ENCODE measurements around the gene DCX.
"Not testable (repeated sequence)": the region's sequence is repeated elsewhere in the genome, so short reads cannot be mapped to it uniquely, and the experiment has no call there.

Gene DCX

DNA sequence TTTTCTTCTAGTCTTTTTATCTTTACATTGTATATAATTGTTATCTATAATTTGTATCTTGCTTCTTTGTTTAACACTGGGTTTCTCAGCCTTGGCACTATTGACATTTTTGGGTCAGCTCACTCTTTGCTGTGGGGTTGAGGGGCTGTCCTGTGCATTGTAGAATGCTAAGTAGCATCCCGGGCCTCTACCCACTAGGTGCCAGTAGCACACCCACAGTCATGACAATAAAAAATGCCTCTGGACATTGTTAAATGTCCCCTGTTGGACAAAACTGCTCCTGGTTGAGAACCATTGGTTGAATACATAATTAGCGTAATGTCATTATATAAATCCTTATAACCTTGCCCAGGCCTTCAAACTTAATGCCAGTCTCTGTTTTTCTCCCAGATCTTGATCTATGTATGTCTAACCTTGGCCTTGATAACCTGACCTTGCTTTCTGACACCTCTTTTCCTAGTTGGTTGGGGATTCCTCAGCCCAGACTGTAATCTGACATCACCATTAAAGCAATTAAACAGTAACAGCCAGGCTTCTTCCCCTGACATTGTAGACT, 46.1 kb downstream of the DCX start:
- no peak for DNase-seq (ENCODE audit: low spot score)

GRCh38 chrX:111363741-111364140, 48.3 kb downstream of the DCX start:
- no peak for DNase-seq (ENCODE audit: low spot score)

- no peak for DNase-seq (ENCODE audit: low spot score)
Observed at GRCh38 chrX:111361751-111362150, 50.2 kb downstream of the DCX start.

- no peak for DNase-seq (ENCODE audit: low spot score)
Observed at GRCh38 chrX:111360839-111361238, 51.2 kb downstream of the DCX start.

GRCh38 chrX:111355523-111356115, 56.4 kb downstream of the DCX start:
- DNase-seq (ENCODE audit: low spot score) = no peak

GRCh38 chrX:111354496-111354895, 57.5 kb downstream of the DCX start:
- DNase-seq (ENCODE audit: low spot score) = no peak

DNA sequence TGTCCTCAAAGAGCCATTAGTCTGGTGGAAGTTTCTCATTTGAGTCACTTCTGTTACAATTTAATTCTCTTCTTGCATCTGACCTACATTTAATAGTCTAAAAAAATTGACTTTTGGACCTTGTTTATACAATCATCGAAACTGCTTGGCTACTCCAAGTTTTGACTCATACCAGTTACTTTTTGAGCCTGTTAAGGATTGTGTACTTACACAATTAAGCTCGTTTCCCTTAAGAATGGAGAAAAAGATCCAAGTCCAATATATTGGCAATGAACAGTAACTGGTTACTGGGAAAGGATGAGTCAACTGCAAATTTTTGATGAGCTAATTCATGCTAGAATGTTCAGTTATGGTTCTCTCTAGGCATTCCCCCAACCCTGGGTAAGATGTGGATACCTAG, 58.2 kb downstream of the DCX start:
- DNase-seq (ENCODE audit: low spot score) = no peak

DNA sequence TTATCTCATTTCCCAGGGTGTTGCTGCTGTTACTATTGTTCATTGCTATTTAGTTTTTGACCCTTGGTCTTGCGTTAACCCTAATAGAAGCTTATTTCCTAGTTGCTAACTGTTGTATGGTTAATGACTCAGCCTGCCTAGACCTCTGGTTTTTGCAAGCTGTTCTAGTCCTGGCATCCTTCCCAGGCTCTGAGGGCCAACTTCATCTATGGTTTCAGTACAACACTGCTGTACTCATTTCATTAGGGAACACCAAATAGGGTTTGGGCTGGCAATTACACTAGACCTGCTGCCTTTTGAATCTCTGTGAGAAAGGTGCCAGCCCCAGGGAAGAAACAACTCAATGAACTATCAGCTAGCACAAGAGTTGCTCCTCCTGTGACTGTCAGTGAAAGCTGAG, 59.6 kb downstream of the DCX start:
- no peak for DNase-seq (ENCODE audit: low spot score)

DNA sequence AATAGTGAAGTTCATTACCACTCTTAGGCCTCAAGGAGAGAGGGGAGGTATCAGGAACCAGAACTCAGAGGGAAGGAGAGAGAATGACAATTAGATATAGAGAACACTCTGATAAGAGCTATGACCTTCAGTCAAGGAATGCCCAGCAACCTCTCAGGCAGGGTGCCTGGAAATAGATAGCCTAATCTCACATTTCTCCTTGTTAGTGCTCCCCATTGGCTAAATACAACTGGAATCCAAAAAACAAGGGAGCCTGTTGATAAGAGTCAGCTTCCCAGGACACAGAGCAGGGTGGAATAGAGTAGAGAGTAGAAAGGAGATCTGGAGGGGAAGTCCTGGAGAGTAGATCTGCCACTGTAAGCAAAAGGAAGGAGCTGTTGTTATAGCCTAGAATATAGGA, 62.1 kb downstream of the DCX start:
- no peak for DNase-seq (ENCODE audit: low spot score)

DNA sequence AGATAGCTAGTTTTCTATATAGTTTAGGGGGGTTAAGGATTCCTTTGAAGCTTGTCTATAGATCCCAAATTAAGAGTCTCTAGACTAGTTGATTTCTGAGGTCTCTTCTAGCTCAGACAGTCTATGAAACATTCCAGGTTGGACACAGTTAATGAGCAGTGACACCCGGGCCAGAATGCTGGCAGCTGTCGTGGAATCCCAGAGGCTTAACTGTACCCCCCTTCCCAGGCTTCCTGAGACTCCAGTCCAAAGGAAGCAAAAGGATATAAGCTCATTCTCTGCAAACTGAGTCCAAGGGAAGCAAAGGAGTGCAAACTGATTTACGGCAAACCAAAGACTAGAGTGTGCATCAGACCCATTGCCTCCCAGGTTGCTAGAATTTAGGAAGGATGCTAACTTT, 62.9 kb downstream of the DCX start:
- DNase-seq (ENCODE audit: low spot score) = no peak

DNA sequence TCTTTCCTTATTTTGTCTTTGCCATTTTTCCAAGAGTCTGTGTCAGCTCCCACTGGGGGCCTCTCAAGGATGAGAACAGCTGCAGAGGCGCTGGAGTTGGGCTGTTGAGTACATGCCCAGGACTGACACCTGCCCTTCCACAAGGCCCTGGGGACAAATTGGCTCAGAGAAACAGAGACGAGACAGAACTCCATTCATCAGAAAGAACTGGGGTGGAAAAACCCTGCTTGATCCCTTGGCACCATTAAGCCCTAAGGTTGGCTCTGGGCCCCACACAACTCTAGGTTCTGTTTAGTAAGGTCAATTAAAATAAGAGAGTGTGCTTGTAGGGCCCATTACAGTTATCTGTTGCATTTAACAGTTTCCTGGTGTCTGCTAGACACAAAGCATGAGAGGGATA, 63.6 kb downstream of the DCX start:
- DNase-seq (ENCODE audit: low spot score) = no peak

DNA sequence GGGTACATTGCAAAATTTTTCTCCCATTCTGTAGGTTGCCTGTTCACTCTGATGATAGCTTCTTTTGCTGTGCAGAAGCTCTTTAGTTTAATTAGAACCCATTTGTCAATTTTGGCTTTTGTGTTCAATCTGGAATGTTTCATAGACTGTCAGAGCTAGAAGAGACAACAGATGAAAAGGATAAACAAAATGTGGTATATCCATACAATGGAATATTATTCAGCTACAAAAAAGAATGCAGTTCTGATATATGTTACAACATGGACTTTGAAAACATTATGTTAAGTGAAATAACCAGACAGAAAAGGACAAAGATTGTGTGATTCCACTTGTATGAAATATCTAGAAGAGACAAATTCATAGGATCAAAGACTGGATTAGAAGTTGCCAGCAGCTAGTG, 65.8 kb downstream of the DCX start:
- DNase-seq (ENCODE audit: low spot score) = not testable (repeated sequence)

- DNase-seq (ENCODE audit: low spot score) = no peak
Observed at GRCh38 chrX:111340054-111340453, 71.9 kb downstream of the DCX start.

GRCh38 chrX:111339212-111339611, 72.8 kb downstream of the DCX start:
- no peak for DNase-seq (ENCODE audit: low spot score)

GRCh38 chrX:111338095-111338698, 73.8 kb downstream of the DCX start:
- no peak for DNase-seq (ENCODE audit: low spot score)

DNA sequence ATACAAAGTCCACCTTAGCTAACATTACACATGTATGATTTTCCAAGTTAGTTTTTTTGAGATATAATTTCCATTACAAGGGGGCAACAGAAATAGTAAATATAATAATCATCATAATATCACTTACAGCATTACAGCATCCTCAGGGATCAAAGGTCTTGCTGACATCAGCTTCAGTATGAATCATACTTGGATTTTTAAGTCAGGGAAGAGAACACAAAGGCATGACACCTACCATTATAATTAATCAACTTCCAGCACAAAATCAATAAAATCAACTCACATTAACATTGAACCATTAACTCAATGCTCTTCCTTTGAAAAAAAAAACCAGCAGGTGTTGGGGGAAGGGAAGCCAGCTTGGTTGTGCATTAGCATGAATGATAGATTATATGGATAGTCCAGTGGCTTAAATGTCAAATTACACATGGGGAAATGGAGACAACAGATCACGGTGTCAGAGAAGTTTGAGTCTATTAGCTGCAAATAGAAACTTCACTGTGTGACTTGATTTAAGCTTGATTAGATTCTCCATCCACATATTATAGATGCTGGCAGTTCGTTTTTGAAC, 74.8 kb downstream of the DCX start:
- no peak for DNase-seq (ENCODE audit: low spot score)

GRCh38 chrX:111336141-111336540, 75.9 kb downstream of the DCX start:
- DNase-seq (ENCODE audit: low spot score) = no peak

DNA sequence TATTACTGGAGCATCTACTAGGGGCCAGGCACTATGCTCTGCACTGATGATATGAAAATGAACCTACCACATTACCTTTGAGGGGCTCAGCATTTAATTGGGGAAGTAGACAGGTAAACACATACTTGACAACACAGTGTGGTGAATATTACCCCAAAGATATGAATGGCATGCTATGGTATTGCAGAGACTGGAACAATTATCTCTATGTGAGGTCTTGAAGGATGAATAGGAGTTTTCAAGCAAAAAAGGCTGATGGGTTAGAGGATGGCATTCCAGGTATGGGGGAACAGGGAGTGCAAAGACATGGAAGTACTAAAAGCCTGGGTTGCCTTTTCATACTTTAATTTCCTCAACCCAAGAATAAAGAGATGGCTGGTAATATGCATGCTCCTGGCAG, 82.6 kb downstream of the DCX start:
- no peak for DNase-seq (ENCODE audit: low spot score)

- DNase-seq (ENCODE audit: low spot score) = no peak
Observed at GRCh38 chrX:111328858-111329257, 83.1 kb downstream of the DCX start.

GRCh38 chrX:111322231-111322855, 89.6 kb downstream of the DCX start:
- DNase-seq (ENCODE audit: low spot score) = no peak

GRCh38 chrX:111319451-111319850, 92.5 kb downstream of the DCX start:
- no peak for DNase-seq (ENCODE audit: low spot score)

- no peak for DNase-seq (ENCODE audit: low spot score)
Observed at GRCh38 chrX:111318901-111319300, 93.1 kb downstream of the DCX start.

DNA sequence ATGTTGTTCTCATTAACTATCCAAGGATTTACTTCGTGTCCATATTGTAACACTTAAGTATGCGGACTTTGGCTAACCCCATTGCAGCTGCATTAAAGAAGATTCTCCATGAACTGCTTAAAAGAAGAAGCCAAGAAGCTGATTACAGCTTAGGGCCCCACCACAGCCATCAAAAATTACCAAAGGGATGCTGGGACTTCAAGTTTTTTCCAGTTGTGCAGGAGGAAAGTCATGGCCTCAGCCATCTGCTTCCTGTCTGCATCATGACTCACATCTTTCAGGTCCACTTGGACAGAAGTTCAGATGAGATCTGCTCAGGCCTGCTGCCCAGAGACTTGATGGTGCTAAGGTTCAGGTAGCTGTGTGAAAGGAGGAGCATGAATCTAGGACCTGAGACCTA, 102.9 kb downstream of the DCX start:
- DNase-seq (ENCODE audit: low spot score) = no peak
